Esophagus squamous epithelium (tissue), 5 donors: ENCODE results near the gene HECTD4. TPM values are rescaled to one million over a fixed set of nuclear protein-coding genes. Genes with fewer than 3 reads are reported as not detected.

ENCODE experiments used
- DNase-seq: peaks from one replicate; lab custom pipeline; 2025; lab: John Stamatoyannopoulos, UW
- H3K27ac ChIP-seq, 4 donors: fragments of 200-600 bp; sonication (generic); one replicate each; pipeline ENCODE4 v1.5.1; 2016 to 2019; ENCODE audit warnings: mild to moderate bottlenecking in 1 of 4
- H3K27me3 ChIP-seq, 4 donors: fragments of 200-600 bp; sonication (generic); 1 replicate in 3 of 4; 2 replicates in 1 of 4; pipeline versions ENCODE4 v1.5.1 to v1.6.0; 2017 to 2021; ENCODE audit warnings: antibody characterized with exemption in 1 of 4
- H3K36me3 ChIP-seq, 3 donors: fragments of 200-600 bp; sonication (generic); one replicate each; pipeline ENCODE4 v1.5.1; 2016 to 2019
- H3K4me1 ChIP-seq, 3 donors: fragments of 200-600 bp; sonication (generic); one replicate each; pipeline ENCODE4 v1.5.1; 2017 to 2019
- H3K4me3 ChIP-seq, 4 donors: fragments of 200-600 bp; sonication (generic); 1 replicate in 3 of 4; 2 replicates in 1 of 4; pipeline ENCODE4 v1.5.1; 2016 to 2019; ENCODE audit warnings: mild to moderate bottlenecking in 2 of 4, moderate library complexity in 1 of 4
- H3K9me3 ChIP-seq, 3 donors: fragments of 200-600 bp; sonication (generic); one replicate each; pipeline ENCODE4 v1.5.1; 2016 to 2019
- POLR2A ChIP-seq, 4 donors: fragments of 450-650 bp; IDR thresholded peaks; one replicate each; pipeline ENCODE4 v1.6.1; 2017; ENCODE audit warnings: antibody characterized with exemption in 4 of 4, mild to moderate bottlenecking in 4 of 4, moderate library complexity in 3 of 4
- WGBS, 2 donors: methylation state at CpG; one replicate each; pipeline ENCODE4 v1.1.5; 2018; 5-methylcytosine and 5-hydroxymethylcytosine counted together
- intact Hi-C: fragments of 100-400 bp; cut with DNase I; formaldehyde crosslinking; loops from one replicate; pipeline ENCODE4 v1.15.0; 2022
- total RNA-seq, 4 donors: library from RNA; depleted of rRNA; stranded (reverse); fragments of >200 nt; gene quantifications; one replicate each; pipeline ENCODE4 v1.1.0, GENCODE V29; 2016
- TF ChIP-seq, protein P1 (sequence below), 6 experiments: fragments of 450-650 bp in 4 of 6; fragments of 200-600 bp in 2 of 6; sonication (generic) in 2 of 6; IDR thresholded peaks; one replicate each; pipeline ENCODE4 v1.5.1; 2016 to 2019; ENCODE audit warnings: antibody characterized with exemption in 6 of 6, mild to moderate bottlenecking in 4 of 6, moderate library complexity in 4 of 6
- donor health status: DM: yes; HTN: yes; CAD: no.

Gene HECTD4
- total RNA-seq, 4 donors from 2014 or later: 15.4 to 53.4 (median 33.4) TPM

DNA sequence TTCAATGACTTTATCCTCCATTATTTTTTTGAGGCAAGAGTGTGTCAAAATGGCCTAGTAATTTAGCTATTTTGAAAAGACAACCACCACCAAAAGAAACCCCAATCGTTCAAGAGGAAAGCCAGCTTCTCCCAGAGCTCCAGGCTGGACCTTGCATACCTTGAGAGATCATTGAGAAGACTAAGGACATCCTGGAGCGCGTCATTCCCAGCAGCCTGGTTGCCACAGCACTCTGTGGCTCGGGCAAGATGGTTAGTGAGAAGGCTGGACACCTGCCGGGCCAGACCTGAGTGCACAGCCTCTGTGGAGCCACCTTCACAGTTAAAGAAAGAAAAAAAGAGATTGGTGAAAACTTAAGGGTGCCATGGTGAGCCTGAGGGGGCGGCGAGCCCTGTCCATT is 145.4 kb downstream of the HECTD4 start:
- intact Hi-C loops: no loop called here
- H3K27ac ChIP-seq: no peak overlapping the region
- no peaks in the 10 kb centered on the region for H3K4me1 ChIP-seq
- H3K36me3 ChIP-seq: peaks cover 14 to 97% (median 31%) of the 10 kb centered on the region in 3 donors
- no peaks in the 10 kb centered on the region for H3K27me3 ChIP-seq
- TF ChIP-seq POLR2A (IDR thresholded peaks at IDR 0.05): no peak
- TF ChIP-seq, protein P1, sequence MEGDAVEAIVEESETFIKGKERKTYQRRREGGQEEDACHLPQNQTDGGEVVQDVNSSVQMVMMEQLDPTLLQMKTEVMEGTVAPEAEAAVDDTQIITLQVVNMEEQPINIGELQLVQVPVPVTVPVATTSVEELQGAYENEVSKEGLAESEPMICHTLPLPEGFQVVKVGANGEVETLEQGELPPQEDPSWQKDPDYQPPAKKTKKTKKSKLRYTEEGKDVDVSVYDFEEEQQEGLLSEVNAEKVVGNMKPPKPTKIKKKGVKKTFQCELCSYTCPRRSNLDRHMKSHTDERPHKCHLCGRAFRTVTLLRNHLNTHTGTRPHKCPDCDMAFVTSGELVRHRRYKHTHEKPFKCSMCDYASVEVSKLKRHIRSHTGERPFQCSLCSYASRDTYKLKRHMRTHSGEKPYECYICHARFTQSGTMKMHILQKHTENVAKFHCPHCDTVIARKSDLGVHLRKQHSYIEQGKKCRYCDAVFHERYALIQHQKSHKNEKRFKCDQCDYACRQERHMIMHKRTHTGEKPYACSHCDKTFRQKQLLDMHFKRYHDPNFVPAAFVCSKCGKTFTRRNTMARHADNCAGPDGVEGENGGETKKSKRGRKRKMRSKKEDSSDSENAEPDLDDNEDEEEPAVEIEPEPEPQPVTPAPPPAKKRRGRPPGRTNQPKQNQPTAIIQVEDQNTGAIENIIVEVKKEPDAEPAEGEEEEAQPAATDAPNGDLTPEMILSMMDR (IDR thresholded peaks at IDR 0.05): no peak
- WGBS, 2 donors: 80 to 87% methylated on average over 7 of the region's 7 CpGs
- DNase-seq: no peak
- no peaks in the 10 kb centered on the region for H3K9me3 ChIP-seq
- H3K4me3 ChIP-seq: no peak overlapping the region

DNA sequence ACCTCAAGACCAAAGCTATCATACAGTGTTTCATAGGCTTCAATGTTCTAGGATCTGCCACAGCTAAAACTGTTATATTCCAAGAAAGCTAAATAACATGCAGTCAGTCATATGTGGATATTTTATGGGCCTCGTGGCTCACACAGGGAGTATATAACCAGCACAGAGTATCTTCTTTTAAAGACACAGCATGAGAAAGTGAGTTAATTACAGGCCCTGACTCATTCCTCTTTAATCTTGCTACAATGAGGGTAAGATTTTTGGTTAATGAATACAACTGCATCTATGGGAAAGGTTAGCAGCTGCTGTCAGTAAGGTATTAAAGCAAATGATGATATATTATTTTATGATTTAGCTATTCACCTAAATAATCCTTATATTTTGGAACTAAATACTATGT is 145.8 kb downstream of the HECTD4 start:
- no peak for DNase-seq
- Histone ChIP-seq H3K36me3 (peaks cover 14 to 97% (median 35%) of the 10 kb centered on the region in 3 donors), H3K27me3 (no peaks in the 10 kb centered on the region), H3K4me1 (no peaks in the 10 kb centered on the region), H3K4me3 (no peak overlapping the region), H3K9me3 (no peaks in the 10 kb centered on the region), H3K27ac (no peak overlapping the region)
- 35 to 40% methylated on average over 1 of the region's 1 CpG for WGBS, 2 donors
- intact Hi-C loops: no loop called here
- no peak for TF ChIP-seq POLR2A (IDR thresholded peaks at IDR 0.05)
- TF ChIP-seq, protein P1 (IDR thresholded peaks at IDR 0.05): no peak

DNA sequence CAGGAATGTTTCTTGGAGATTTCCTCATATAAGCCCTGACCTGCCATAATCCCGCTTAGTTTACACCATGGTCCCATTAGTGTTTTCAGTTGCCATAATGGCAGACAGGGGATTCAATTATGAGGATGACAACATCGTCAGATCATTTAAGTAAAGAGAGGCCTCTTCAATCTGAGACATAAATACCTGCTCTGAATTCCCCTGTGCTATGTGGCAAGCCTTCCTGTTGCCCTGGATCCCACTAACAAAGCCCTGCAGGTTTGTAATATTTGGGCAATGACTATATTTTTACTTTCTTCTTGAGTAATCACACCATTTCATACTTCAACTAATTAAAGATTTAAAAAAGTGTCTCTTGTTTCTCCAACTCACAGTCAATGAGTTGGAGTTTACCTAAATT is 147.9 kb downstream of the HECTD4 start:
- DNase-seq: no peak
- 88 to 95% methylated on average over 2 of the region's 2 CpGs for WGBS, 2 donors
- Histone ChIP-seq H3K27me3 (no peaks in the 10 kb centered on the region), H3K9me3 (no peaks in the 10 kb centered on the region), H3K36me3 (peaks cover 23 to 97% (median 44%) of the 10 kb centered on the region in 3 donors), H3K4me3 (no peak overlapping the region), H3K27ac (no peak overlapping the region), H3K4me1 (no peaks in the 10 kb centered on the region)
- TF ChIP-seq POLR2A (IDR thresholded peaks at IDR 0.05): no peak
- TF ChIP-seq, protein P1 (IDR thresholded peaks at IDR 0.05): no peak
- intact Hi-C loops: no loop called here

DNA sequence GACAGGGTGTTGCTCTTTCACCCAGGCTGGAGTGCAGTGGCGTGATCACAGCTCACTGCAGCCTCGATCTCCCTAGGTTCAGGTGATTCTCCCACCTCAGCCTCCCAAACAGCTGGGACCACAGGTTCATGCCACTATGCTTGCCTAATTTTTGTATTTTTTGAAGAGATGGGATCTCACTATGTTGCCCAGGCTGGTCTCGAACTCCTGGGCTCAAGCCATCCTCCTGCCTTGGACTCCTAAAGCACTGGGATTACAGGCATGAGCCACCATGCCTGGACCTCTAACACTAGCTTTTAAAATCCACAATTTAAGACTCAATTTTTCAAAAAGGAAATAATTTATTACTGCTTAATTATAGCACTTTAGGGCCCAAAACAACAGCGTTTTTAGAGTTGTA is 149.0 kb downstream of the HECTD4 start:
- H3K27me3 ChIP-seq: no peaks in the 10 kb centered on the region
- intact Hi-C loops: no loop called here
- H3K4me1 ChIP-seq: no peaks in the 10 kb centered on the region
- no peak for DNase-seq
- H3K4me3 ChIP-seq: no peak overlapping the region
- TF ChIP-seq, protein P1 (IDR thresholded peaks at IDR 0.05): no peak
- no peak for TF ChIP-seq POLR2A (IDR thresholded peaks at IDR 0.05)
- no peak overlapping the region for H3K27ac ChIP-seq
- no peaks in the 10 kb centered on the region for H3K9me3 ChIP-seq
- 96 to 100% methylated on average over 3 to 4 of the region's 4 CpGs for WGBS, 2 donors
- peaks cover 23 to 97% (median 44%) of the 10 kb centered on the region in 3 donors for H3K36me3 ChIP-seq

DNA sequence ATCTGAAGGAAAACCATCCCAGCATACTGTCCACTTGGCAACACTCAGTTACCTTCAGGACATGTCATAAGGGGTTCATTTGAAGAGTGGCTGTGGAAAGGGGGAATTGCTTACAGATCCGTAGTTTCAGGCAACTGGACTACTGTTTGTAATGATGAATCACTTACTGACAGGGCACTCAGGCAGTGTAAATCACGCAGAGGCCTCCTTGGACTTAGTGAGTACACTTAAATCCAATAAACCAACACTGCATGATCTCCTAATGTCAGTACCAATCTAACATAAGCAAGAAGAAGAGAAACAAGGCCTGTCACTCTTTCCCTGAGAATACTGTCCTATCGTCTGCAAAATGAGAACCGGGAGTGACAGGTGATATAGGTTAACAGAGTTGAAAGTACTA is 152.1 kb downstream of the HECTD4 start:
- DNase-seq: no peak
- intact Hi-C loops: no loop called here
- Histone ChIP-seq H3K27me3 (no peaks in the 10 kb centered on the region), H3K4me3 (no peak overlapping the region), H3K4me1 (no peaks in the 10 kb centered on the region), H3K9me3 (no peaks in the 10 kb centered on the region), H3K36me3 (peaks cover 19 to 97% (median 31%) of the 10 kb centered on the region in 3 donors), H3K27ac (no peak overlapping the region)
- TF ChIP-seq POLR2A (IDR thresholded peaks at IDR 0.05): no peak
- TF ChIP-seq, protein P1 (IDR thresholded peaks at IDR 0.05): no peak
- 84 to 86% methylated on average over 4 of the region's 4 CpGs for WGBS, 2 donors
